PC-9 (cell line): Measurements from ENCODE around the gene PPIE.

ENCODE experiments used
- CTCF ChIP-seq: fragments of 200-600 bp; sonication (generic); conservative IDR thresholded peaks from 2 replicates; pipeline ENCODE4 v1.6.1; 2017; ENCODE audit warnings: mixed run types, antibody characterized with exemption, mild to moderate bottlenecking, moderate library complexity
- EZH2 ChIP-seq: fragments of 200-600 bp; sonication (generic); IDR thresholded peaks from 2 replicates; pipeline ENCODE4 v1.8.0; 2017; ENCODE audit warnings: antibody characterized with exemption, low read depth

GRCh38 chr1:39805385-39805784 lies 66.7 kb downstream of the PPIE start:
- TF ChIP-seq CTCF (no peak), EZH2 (no peak)
